Heart left ventricle (tissue), 13 donors: Measurements from ENCODE around the gene RSPRY1.

Experiments used
- CTCF ChIP-seq, 12 donors: fragments of 200-600 bp; sonication (generic) in 4 of 12; IDR thresholded peaks; one replicate each; pipeline versions ENCODE4 v1.5.0 to v1.8.0; 2018 to 2022; ENCODE audit warnings: antibody characterized with exemption in 12 of 12, mild to moderate bottlenecking in 5 of 12
- POLR2A ChIP-seq, 2 donors: fragments of 450-650 bp; IDR thresholded peaks; one replicate each; pipeline ENCODE4 v1.6.1; 2017; ENCODE audit warnings: antibody characterized with exemption in 2 of 2, mild to moderate bottlenecking in 2 of 2, moderate library complexity in 2 of 2
- donor health status: ischemic (EF 13 %, LVEDD 7.1; RV severe dilation, severe dysfunction).
- donor health status: DM: no; HTN: yes; CAD: no.
- donor health status: DM: no; HTN: no; CAD: no.
- donor health status: ischemic (EF 25% LVEDD 6.9; RV normal size, moderate dysfunction).
- donor health status: ischemic (EF 25% LVEDD 5.7; RV mildly dilated, moderate dysfunction).
- donor health status: ischemic (EF 35%, LVEDD 5.7; RV mildly dilated, moderate dysfunction).
- donor health status: nonischemic (EF 11% LVEDD 7.7; RV severe dilation, severe dysfunction).
- donor health status: DM: yes; HTN: yes; CAD: no.
- donor health status: PGD.
- donor health status: ischemic (EF 29% LVEDD 5.4; RV normal size, mild dysfunction).
- donor health status: nonischemic (EF 23%, LVEDD 6.1; RV moderate dilation, normal function).

GRCh38 chr16:57166951-57167350, 19.2 kb upstream of the RSPRY1 start:
- TF ChIP-seq CTCF (IDR thresholded peaks at IDR 0.05) (no peak), POLR2A (IDR thresholded peaks at IDR 0.05) (no peak)
